H1 (cell line): ENCODE results near the gene ANKRD29. TPM values are rescaled to one million over a fixed set of nuclear protein-coding genes. Genes with fewer than 3 reads are reported as not detected.

Experiments used
- CTCF ChIA-PET: fragments of 300-600 bp; sonication (Branson Sonifier 250); formaldehyde crosslinking; loops from one replicate; lab custom pipeline; 2021; ENCODE audit not compliant: partially characterized antibody; lab: Charles Lee
- POLR2A ChIA-PET: fragments of 300-600 bp; sonication (Branson Sonifier 250); formaldehyde crosslinking; loops from one replicate; lab custom pipeline; 2021; ENCODE audit warnings: inconsistent platforms; ENCODE audit not compliant: partially characterized antibody; lab: Charles Lee
- DNase-seq, 2 experiments: peaks; one replicate each; pipeline versions ENCODE4 v3.0.0 to v3.0.0-alpha.2; 2010 to 2022; ENCODE audit warnings: low spot score in 2 of 2, low read depth in 1 of 2, mixed read lengths in 1 of 2
- FAIRE-seq: peaks from 2 replicates; lab custom pipeline; 2011; peaks lifted over from hg19 to GRCh38; lab: Jason Lieb, UNC
- H2AFZ ChIP-seq: 2 replicates; pipeline ENCODE4 v1.8.1; 2012; ENCODE audit warnings: low read length, inconsistent platforms
- H2AK5ac ChIP-seq: 2 replicates; pipeline ENCODE4 v1.6.1; 2013; ENCODE audit warnings: low read depth, low read length
- H2BK120ac ChIP-seq: replicated peaks from 2 replicates; pipeline ENCODE3; 2013; ENCODE audit warnings: low read depth, low read length, inconsistent platforms
- H2BK12ac ChIP-seq: 2 replicates; pipeline ENCODE4 v1.6.1; 2013; ENCODE audit warnings: low read depth, low read length
- H2BK15ac ChIP-seq: 2 replicates; pipeline ENCODE4 v1.6.1; 2013; ENCODE audit warnings: low read length
- H2BK20ac ChIP-seq: 2 replicates; pipeline ENCODE4 v1.6.1; 2013; ENCODE audit warnings: low read length
- H2BK5ac ChIP-seq: 2 replicates; pipeline ENCODE4 v1.6.1; 2013; ENCODE audit warnings: low read depth, low read length
- H3K14ac ChIP-seq: 2 replicates; pipeline ENCODE4 v1.6.1; 2013; ENCODE audit warnings: inconsistent platforms; ENCODE audit not compliant: insufficient read length
- H3K18ac ChIP-seq: 2 replicates; pipeline ENCODE4 v1.6.1; 2013; ENCODE audit warnings: low read length; ENCODE audit errors: extremely low read depth
- H3K23ac ChIP-seq: 2 replicates; pipeline ENCODE4 v1.6.1; 2013; ENCODE audit warnings: inconsistent platforms; ENCODE audit not compliant: insufficient read length
- H3K23me2 ChIP-seq: 2 replicates; pipeline ENCODE4 v1.6.1; 2013; ENCODE audit warnings: low read depth, low read length
- H3K27ac ChIP-seq: 2 replicates; pipeline ENCODE4 v1.6.1; 2011; ENCODE audit warnings: low read depth, low read length, inconsistent platforms
- H3K27me3 ChIP-seq, 4 experiments: replicated peaks in 1 of 4; 1 replicate in 1 of 4; 2 replicates in 3 of 4; pipeline versions ENCODE4 v1.6.1 to v1.8.1; 2011 to 2013; ENCODE audit warnings: low read length in 3 of 4, mild to moderate bottlenecking in 3 of 4, inconsistent platforms in 2 of 4, mixed read lengths in 2 of 4, moderate library complexity in 1 of 4; ENCODE audit not compliant: control insufficient read depth in 3 of 4, insufficient read depth in 3 of 4; ENCODE audit errors: extremely low read depth in 1 of 4
- H3K36me3 ChIP-seq, 4 experiments: 2 replicates each; pipeline versions ENCODE4 v1.6.1 to v1.8.1; 2011 to 2013; ENCODE audit warnings: mild to moderate bottlenecking in 4 of 4, low read length in 3 of 4, moderate library complexity in 2 of 4, control low read depth in 1 of 4, inconsistent platforms in 1 of 4; ENCODE audit not compliant: insufficient read depth in 4 of 4, control insufficient read depth in 2 of 4
- H3K4ac ChIP-seq: replicated peaks from 2 replicates; pipeline ENCODE3; 2013; ENCODE audit warnings: low read length, low read depth, mixed read lengths, inconsistent platforms; ENCODE audit not compliant: insufficient read length
- H3K4me1 ChIP-seq, 4 experiments: replicated peaks in 1 of 4; 1 replicate in 1 of 4; 2 replicates in 3 of 4; pipeline versions ENCODE4 v1.6.1 to v1.8.1; 2011 to 2013; ENCODE audit warnings: low read length in 3 of 4, inconsistent platforms in 2 of 4, mixed read lengths in 1 of 4; ENCODE audit not compliant: insufficient read depth in 4 of 4, control insufficient read depth in 3 of 4
- H3K4me2 ChIP-seq, 2 experiments: 2 replicates each; pipeline versions ENCODE4 v1.6.1 to v1.8.1; 2011 to 2013; ENCODE audit warnings: low read depth in 2 of 2, low read length in 2 of 2, control low read depth in 1 of 2, inconsistent platforms in 1 of 2, mild to moderate bottlenecking in 1 of 2; ENCODE audit not compliant: insufficient read depth in 1 of 2
- H3K4me3 ChIP-seq, 4 experiments: fragments of 200-600, 300-600 bp in 1 of 4; sonication (generic), shearing (Covaris generic), sonication (Bioruptor Twin) in 1 of 4; 2 replicates each; pipeline versions ENCODE4 v1.5.1 to v1.8.1; 2011 to 2016; ENCODE audit warnings: low read length in 4 of 4, low read depth in 3 of 4, control low read depth in 2 of 4, inconsistent platforms in 2 of 4, mild to moderate bottlenecking in 2 of 4, mixed read lengths in 1 of 4, moderate library complexity in 1 of 4; ENCODE audit not compliant: insufficient read depth in 2 of 4; ENCODE audit errors: extremely low read depth in 1 of 4
- H3K56ac ChIP-seq: replicated peaks from 2 replicates; pipeline ENCODE3; 2013; ENCODE audit warnings: low read depth, mild to moderate bottlenecking, mixed read lengths, low read length, inconsistent platforms; ENCODE audit not compliant: insufficient read length
- H3K79me1 ChIP-seq: 2 replicates; pipeline ENCODE4 v1.6.1; 2013; ENCODE audit warnings: low read depth, low read length, control low read depth
- H3K79me2 ChIP-seq, 2 experiments: 2 replicates each; pipeline versions ENCODE4 v1.6.1 to v1.8.1; 2012 to 2013; ENCODE audit warnings: low read length in 2 of 2, mild to moderate bottlenecking in 2 of 2, inconsistent platforms in 1 of 2; ENCODE audit not compliant: insufficient read depth in 2 of 2, control insufficient read depth in 1 of 2
- H3K9ac ChIP-seq, 4 experiments: replicated peaks in 1 of 4; 1 replicate in 1 of 4; 2 replicates in 3 of 4; pipeline versions ENCODE4 v1.6.1 to v1.8.1; 2011 to 2013; ENCODE audit warnings: low read depth in 3 of 4, low read length in 3 of 4, control low read depth in 2 of 4, mild to moderate bottlenecking in 2 of 4, moderate library complexity in 2 of 4, inconsistent platforms in 1 of 4; ENCODE audit errors: extremely low read depth in 1 of 4
- H3K9me3 ChIP-seq, 2 experiments: 2 replicates each; pipeline versions ENCODE4 v1.6.1 to v1.8.1; 2012 to 2013; ENCODE audit warnings: mild to moderate bottlenecking in 2 of 2, moderate library complexity in 2 of 2, control low read depth in 1 of 2, inconsistent platforms in 1 of 2, low read depth in 1 of 2, low read length in 1 of 2, mixed read lengths in 1 of 2; ENCODE audit not compliant: insufficient read depth in 2 of 2
- H4K20me1 ChIP-seq, 2 experiments: replicated peaks in 1 of 2; 2 replicates each; pipeline versions ENCODE3 to v1.8.1; 2011 to 2013; ENCODE audit warnings: inconsistent platforms in 2 of 2, low read length in 2 of 2, mild to moderate bottlenecking in 1 of 2; ENCODE audit not compliant: insufficient read depth in 2 of 2, control insufficient read depth in 1 of 2
- H4K5ac ChIP-seq: 2 replicates; pipeline ENCODE4 v1.6.1; 2013; ENCODE audit warnings: low read length, low read depth, mixed read lengths, inconsistent platforms; ENCODE audit not compliant: insufficient read length
- H4K8ac ChIP-seq: 2 replicates; pipeline ENCODE4 v1.8.0; 2013; ENCODE audit warnings: mild to moderate bottlenecking, moderate library complexity, low read length, inconsistent platforms; ENCODE audit not compliant: insufficient read depth; ENCODE audit errors: extremely low read depth
- H4K91ac ChIP-seq: replicated peaks from 2 replicates; pipeline ENCODE3; 2013; ENCODE audit warnings: low read length, mixed read lengths, inconsistent platforms; ENCODE audit not compliant: insufficient read length
- CEBPB ChIP-seq: IDR thresholded peaks from 2 replicates; pipeline ENCODE4 v1.6.1; 2012; ENCODE audit warnings: low read depth, low read length
- HDAC2 ChIP-seq, 2 experiments: fragments of 300-600 bp in 1 of 2; sonication (generic) in 1 of 2; IDR thresholded peaks; 2 replicates each; pipeline ENCODE4 v1.6.1; 2011 to 2012; ENCODE audit warnings: low read depth in 2 of 2, low read length in 2 of 2, mild to moderate bottlenecking in 2 of 2, moderate library complexity in 2 of 2, borderline replicate concordance in 1 of 2, inconsistent platforms in 1 of 2
- MAX ChIP-seq: IDR thresholded peaks from 2 replicates; pipeline ENCODE4 v1.6.1; 2012; ENCODE audit warnings: inconsistent platforms
- SAP30 ChIP-seq: fragments of 300-600 bp; sonication (generic); IDR thresholded peaks from 2 replicates; pipeline ENCODE4 v1.7.1; 2012; ENCODE audit warnings: low read length, moderate library complexity, mild to moderate bottlenecking, inconsistent platforms; ENCODE audit not compliant: insufficient read depth, insufficient replicate concordance
- SIRT6 ChIP-seq: IDR thresholded peaks from one replicate; pipeline ENCODE4 v1.7.1; 2012; ENCODE audit warnings: low read length, inconsistent platforms
- SP1 ChIP-seq: IDR thresholded peaks from 2 replicates; pipeline ENCODE4 v1.6.1; 2011; ENCODE audit warnings: low read depth, low read length
- SUZ12 ChIP-seq: fragments of 200-600 bp; sonication (generic); IDR thresholded peaks from 2 replicates; pipeline ENCODE4 v1.6.1; 2012; ENCODE audit warnings: mild to moderate bottlenecking, inconsistent platforms, low read length, moderate library complexity, mixed read lengths
- TAF1 ChIP-seq: IDR thresholded peaks from 2 replicates; pipeline ENCODE4 v1.6.1; 2011; ENCODE audit warnings: mild to moderate bottlenecking, low read depth, low read length
- YY1 ChIP-seq: IDR thresholded peaks from 2 replicates; pipeline ENCODE4 v1.6.1; 2011; ENCODE audit warnings: low read depth, mild to moderate bottlenecking, low read length
- WGBS, 2 experiments: shearing (Covaris generic) in 1 of 2; methylation state at CpG; one replicate each; pipeline versions ENCODE4 v1.1.6 to v1.1.7; 2013 to 2015; ENCODE audit warnings: low lambda C conversion rate in 2 of 2, mixed read lengths in 2 of 2, inconsistent platforms in 1 of 2, low coverage in 1 of 2, missing lambda C conversion rate in 1 of 2; ENCODE audit not compliant: insufficient replicate concordance in 2 of 2, insufficient coverage in 1 of 2, insufficient read length in 1 of 2; ENCODE audit errors: extremely low coverage in 1 of 2, missing lambda C conversion rate in 1 of 2; 5-methylcytosine and 5-hydroxymethylcytosine counted together
- polyA plus RNA-seq, 7 experiments: library from polyadenylated mRNA; depleted of rRNA in 3 of 7; stranded (reverse) in 5 of 7; unstranded in 2 of 7; fragments of >200 nt in 5 of 7; fragments of 200-250 nt in 2 of 7; gene quantifications; 1 replicate in 5 of 7; 2 replicates in 1 of 7; 4 replicates in 1 of 7; pipeline versions ENCODE4 v1.2.1 to v1.2.3, GENCODE V29; 2011 to 2013; ENCODE audit warnings: missing spikeins in 2 of 7, mixed read lengths in 2 of 7
- total RNA-seq: library from RNA; stranded (reverse); fragmentation: NEBNext Ultra II Directional; extraction: Animal tissue kit (Norgen Biotek cat#: 25700); gene quantifications from 2 replicates; pipeline ENCODE4 v1.2.1, GENCODE V29; 2021

Gene ANKRD29
- total and polyA plus RNA-seq, 2 of the 8 experiments (the other 6 are each of a cell fraction or from before 2014, with no cell fraction given): 3.0 to 7.3 TPM

GRCh38 chr18:23591011-23591410 lies 71.7 kb downstream of the ANKRD29 start:
- Histone ChIP-seq H3K4ac (no peak overlapping the region), H2BK20ac (no peak overlapping the region), H3K18ac (no peak overlapping the region), H4K8ac (no peak overlapping the region), H3K79me1 (no peaks in the 10 kb centered on the region), H3K36me3 (no peaks in the 10 kb centered on the region), H2AFZ (0 out of 2 replicates have a peak overlapping the region, but pooled peaks have one; percentile 63), H3K4me3 (no peak overlapping the region), H3K14ac (no peak overlapping the region), H3K9ac (no peak overlapping the region), H2BK12ac (no peak overlapping the region), H2BK120ac (no peak overlapping the region), H3K4me1 (no peaks in the 10 kb centered on the region; a peak in 1 of 7 replicates), H2BK15ac (no peak overlapping the region), H3K27ac (no peak overlapping the region), H3K4me2 (no peak overlapping the region), H3K9me3 (no peaks in the 10 kb centered on the region), H4K5ac (no peak overlapping the region), H4K91ac (no peak overlapping the region), H3K23ac (no peak overlapping the region), H3K79me2 (no peaks in the 10 kb centered on the region), H3K23me2 (peaks cover under 1% of the 10 kb centered on the region; the same call in 1 of the 2 replicates), H3K27me3 (peaks cover 0 to 2% (median 0%) of the 10 kb centered on the region in 4 experiments; a peak in 1 of 7 replicates), H2BK5ac (no peak overlapping the region), H4K20me1 (no peaks in the 10 kb centered on the region), H3K56ac (no peak overlapping the region), H2AK5ac (no peak overlapping the region)
- WGBS, 2 experiments: 41% methylated on average over 1 of the region's 1 CpG; no CpG with 5 or more reads in 1 of the 2 experiments
- DNase-seq (no peak), FAIRE-seq (no peak)
- CTCF ChIA-PET: interaction anchor here (0.6 to 1.4 kb wide), 3 partner anchors 12 to 944 kb away, joined by 3 to 4 read pairs (median 4); no protein-coding TSS in a partner anchor
- TF ChIP-seq SP1 (no peak), SAP30 (no peak), YY1 (no peak), TAF1 (no peak), SIRT6 (no peak), HDAC2 (IDR thresholded peaks at IDR 0.05; ENCODE audit: borderline replicate concordance in 1 of 2, low read depth in 2 of 2, low read length in 2 of 2) (no peak), CEBPB (no peak), MAX (no peak), SUZ12 (no peak)
- POLR2A ChIA-PET: no interaction called here
